NB4 (cell line): ENCODE data around the gene MRGPRF.

Experiments
- CTCF ChIP-seq: IDR thresholded peaks from one replicate; pipeline ENCODE4 v1.5.1; 2012; ENCODE audit warnings: low read depth, low read length
- MAX ChIP-seq: IDR thresholded peaks from 2 replicates; pipeline ENCODE4 v1.6.1; 2011; ENCODE audit warnings: low read depth, low read length
- MYC ChIP-seq: IDR thresholded peaks from 2 replicates; pipeline ENCODE4 v1.6.1; 2011; ENCODE audit warnings: low read depth, low read length
- POLR2A ChIP-seq: IDR thresholded peaks from 2 replicates; pipeline ENCODE4 v1.6.1; 2011; ENCODE audit warnings: mild to moderate bottlenecking; ENCODE audit not compliant: insufficient read length; ENCODE audit errors: extremely low read depth

- TF ChIP-seq CTCF: no peak
- TF ChIP-seq POLR2A: no peak
- TF ChIP-seq MYC: no peak
- no peak for TF ChIP-seq MAX
These were observed 35.0 kb downstream of the MRGPRF start for GRCh38 chr11:68977781-68978625.
